ENCODE results near the gene GPR18. TPM values are rescaled to one million over a fixed set of nuclear protein-coding genes. Genes with fewer than 3 reads are reported as not detected.

Gene GPR18, protein sequence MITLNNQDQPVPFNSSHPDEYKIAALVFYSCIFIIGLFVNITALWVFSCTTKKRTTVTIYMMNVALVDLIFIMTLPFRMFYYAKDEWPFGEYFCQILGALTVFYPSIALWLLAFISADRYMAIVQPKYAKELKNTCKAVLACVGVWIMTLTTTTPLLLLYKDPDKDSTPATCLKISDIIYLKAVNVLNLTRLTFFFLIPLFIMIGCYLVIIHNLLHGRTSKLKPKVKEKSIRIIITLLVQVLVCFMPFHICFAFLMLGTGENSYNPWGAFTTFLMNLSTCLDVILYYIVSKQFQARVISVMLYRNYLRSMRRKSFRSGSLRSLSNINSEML
- 1 to 10 TPM in 5 of 8 experiments, under 1 TPM in 3; 0.63 to 9.4 (median 1.1) TPM for total RNA-seq

DNA sequence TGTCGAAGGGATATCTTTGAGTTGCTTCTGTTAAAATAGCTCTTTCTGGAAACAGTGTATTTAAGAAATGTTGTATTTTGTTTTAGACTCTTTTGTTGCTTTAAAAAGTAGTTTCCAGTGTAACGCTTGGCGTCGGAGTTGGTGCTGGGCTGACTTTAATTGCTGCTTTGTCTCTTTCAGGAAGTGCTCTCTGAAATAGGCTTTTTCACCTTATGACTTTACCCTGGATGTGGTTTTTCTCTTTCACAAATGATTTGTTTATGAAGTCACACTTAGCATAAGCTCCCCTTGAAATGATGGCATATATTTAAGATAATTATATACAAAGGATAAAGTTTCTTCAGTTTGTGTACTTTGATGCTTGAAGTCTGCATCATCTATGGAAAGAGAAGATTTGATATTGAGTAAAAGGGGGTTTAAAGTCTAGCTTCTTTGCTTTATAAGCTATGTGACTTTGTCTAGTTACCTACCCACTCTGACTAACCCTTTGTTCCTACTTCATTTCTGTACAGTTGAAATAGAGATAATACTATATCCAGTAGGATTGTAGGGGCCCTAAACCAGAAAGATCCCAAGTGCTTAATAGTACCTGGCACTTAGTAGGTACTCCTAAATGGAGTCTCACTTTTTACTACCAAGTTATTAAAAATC, at the start of gene GPR18:
Gene GPR18, minus strand, starts transcription at position 170 of the 651 bp plus-strand sequence. CDS start 2,507 bp downstream, outside the sequence.
- Histone ChIP-seq H3K4me1 (replicated peaks in 1 of 2) (peaks cover 3 to 9% of the 10 kb centered on the region in 2 donors), H3K4me3 (no peak within 1 kb of the TSS), H3K27ac (no peak within 1 kb of the TSS)
- no peak for ATAC-seq (replicated peaks in 6 of 8)
- in situ Hi-C loops (cut with MboI; ENCODE audit: low pct_unique_long_range_greater_than_20kb in 2 of 9, low sequenced_read_pairs in 9 of 9, unreplicated experiment in 9 of 9), result no loop called here
- WGBS, 10 experiments, result 83 to 100% (median 94%) methylated on average over 1 to 4 of the region's 4 CpGs; no CpG with 5 or more reads in 2 of the 10 experiments

DNA sequence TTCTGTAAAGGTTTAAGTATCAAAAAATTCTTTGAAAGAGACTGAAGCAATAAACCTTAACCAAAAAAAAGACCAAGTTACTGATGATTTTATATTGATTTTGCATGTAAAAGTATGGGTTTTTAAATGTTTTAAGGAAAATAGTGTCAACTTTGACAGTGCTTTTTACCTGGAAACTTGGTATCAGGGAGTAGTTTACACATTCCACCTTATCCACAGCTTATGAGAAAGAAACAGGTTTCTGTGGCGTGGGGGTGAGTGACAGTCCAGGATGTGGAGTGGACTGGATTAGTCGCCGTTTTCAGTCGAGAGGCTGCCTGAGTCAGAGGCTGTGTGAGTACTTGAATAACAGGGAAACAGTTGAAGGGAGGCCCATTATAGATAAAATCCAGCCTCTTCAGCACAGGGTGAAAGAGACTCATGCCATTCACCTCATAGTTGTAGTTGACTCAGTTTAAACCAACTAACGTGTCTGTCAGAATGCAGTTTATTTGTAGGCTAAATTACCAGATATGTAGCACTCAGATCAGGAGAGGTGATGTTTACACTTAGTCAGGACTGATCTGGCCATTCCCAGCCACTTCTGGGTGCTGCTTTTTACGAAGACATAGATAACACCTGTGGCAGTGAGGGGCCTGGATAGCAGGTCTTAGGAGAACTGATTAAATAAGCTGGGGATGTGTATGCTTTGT, 49.6 kb upstream of the GPR18 start:
- H3K27ac ChIP-seq, result no peak overlapping the region
- H3K4me1 ChIP-seq (replicated peaks in 1 of 2), result no peaks in the 10 kb centered on the region
- in situ Hi-C loops (cut with MboI; ENCODE audit: low pct_unique_long_range_greater_than_20kb in 2 of 9, low sequenced_read_pairs in 9 of 9, unreplicated experiment in 9 of 9), result no loop called here
- H3K4me3 ChIP-seq, result no peak overlapping the region
- ATAC-seq (replicated peaks in 6 of 8), result peak in 6 of 8 experiments; percentile 34 to 79 (median 62)
- 32 to 88% (median 71%) methylated on average over 1 to 6 of the region's 6 CpGs; no CpG with 5 or more reads in 2 of the 10 experiments for WGBS, 10 experiments

DNA sequence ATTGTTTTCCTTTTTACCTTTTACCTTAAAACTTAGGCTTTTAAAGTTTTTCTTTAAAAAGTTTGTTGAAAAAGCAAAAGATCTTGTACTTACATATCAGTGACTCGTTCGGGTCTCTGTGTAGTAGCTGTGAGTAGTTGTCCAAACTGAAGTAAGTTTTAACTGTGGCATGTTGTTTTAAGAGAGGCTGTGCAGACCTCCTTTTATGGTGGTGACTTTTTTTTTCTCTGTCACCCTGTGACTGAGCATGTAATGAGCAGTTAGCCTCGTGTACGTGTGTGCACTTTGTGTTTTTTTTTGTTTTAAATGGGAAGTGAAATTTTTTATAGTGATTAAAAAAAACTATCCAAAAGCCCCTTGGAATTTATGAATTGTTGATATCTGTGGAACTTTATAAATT, 49.1 kb upstream of the GPR18 start, which contains the start of gene GPR183:
Gene GPR183, minus strand, starts transcription at position 153 of the 400 bp plus-strand sequence. CDS start 11,254 bp downstream, outside the sequence.
- in situ Hi-C loops (cut with MboI; ENCODE audit: low pct_unique_long_range_greater_than_20kb in 2 of 9, low sequenced_read_pairs in 9 of 9, unreplicated experiment in 9 of 9), result no loop called here
- no peak within 1 kb of the TSS for H3K27ac ChIP-seq
- H3K4me3 ChIP-seq, result no peak within 1 kb of the TSS
- ATAC-seq (replicated peaks in 6 of 8), result peak in 4 of 8 experiments; percentile 19 to 76 (median 58)
- 28 to 73% (median 55%) methylated on average over 2 to 4 of the region's 4 CpGs; no CpG with 5 or more reads in 3 of the 10 experiments for WGBS, 10 experiments
- H3K4me1 ChIP-seq (replicated peaks in 1 of 2), result no peaks in the 10 kb centered on the region

DNA sequence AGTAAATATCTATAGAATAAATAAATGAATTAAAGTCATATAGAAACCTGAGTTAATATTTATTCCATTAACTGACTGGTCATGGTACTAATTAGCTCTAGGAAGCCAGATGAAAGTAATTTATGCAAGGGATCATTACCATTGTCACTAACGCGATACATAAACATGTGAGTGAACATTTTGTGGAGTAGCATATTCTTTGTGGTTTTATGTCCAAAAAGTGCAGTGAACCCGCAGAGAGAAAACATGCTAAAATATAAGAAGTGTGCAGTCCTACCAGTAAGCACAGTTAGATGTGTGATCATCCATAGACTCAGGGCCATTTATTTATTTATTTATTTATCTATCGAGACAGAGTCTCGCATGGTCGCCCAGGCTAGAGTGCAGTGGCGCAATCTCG, 47.4 kb upstream of the GPR18 start:
- 86 to 100% (median 100%) methylated on average over 1 to 8 of the region's 8 CpGs; no CpG with 5 or more reads in 4 of the 10 experiments for WGBS, 10 experiments
- H3K4me1 ChIP-seq (replicated peaks in 1 of 2), result no peaks in the 10 kb centered on the region
- H3K27ac ChIP-seq, result no peak overlapping the region
- H3K4me3 ChIP-seq, result no peak overlapping the region
- in situ Hi-C loops (cut with MboI; ENCODE audit: low pct_unique_long_range_greater_than_20kb in 2 of 9, low sequenced_read_pairs in 9 of 9, unreplicated experiment in 9 of 9), result no loop called here
- ATAC-seq (replicated peaks in 6 of 8), result no peak

DNA sequence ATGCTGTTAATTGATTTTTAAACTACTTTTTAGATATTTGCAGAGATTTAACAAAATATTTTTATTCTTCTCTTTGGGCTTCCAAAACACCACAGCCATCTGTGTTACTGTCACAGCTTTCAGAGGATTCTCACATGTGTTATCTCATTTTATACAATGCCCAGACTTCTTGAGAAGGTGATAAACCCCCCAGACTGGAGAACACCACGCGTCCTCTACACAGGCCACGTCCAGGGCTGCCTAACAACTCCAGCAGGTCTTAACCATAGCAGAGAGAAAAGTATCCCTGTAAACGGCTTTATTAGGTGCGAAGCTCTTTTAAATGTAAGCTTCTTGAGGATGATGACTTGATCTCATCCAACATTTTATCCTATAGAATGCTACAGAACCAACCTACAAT, 47.0 kb upstream of the GPR18 start:
- in situ Hi-C loops (cut with MboI; ENCODE audit: low pct_unique_long_range_greater_than_20kb in 2 of 9, low sequenced_read_pairs in 9 of 9, unreplicated experiment in 9 of 9), result no loop called here
- H3K4me1 ChIP-seq (replicated peaks in 1 of 2), result no peaks in the 10 kb centered on the region
- no peak overlapping the region for H3K4me3 ChIP-seq
- no peak overlapping the region for H3K27ac ChIP-seq
- 76 to 100% (median 100%) methylated on average over 1 to 5 of the region's 5 CpGs; no CpG with 5 or more reads in 2 of the 10 experiments for WGBS, 10 experiments
- no peak for ATAC-seq (replicated peaks in 6 of 8)

DNA sequence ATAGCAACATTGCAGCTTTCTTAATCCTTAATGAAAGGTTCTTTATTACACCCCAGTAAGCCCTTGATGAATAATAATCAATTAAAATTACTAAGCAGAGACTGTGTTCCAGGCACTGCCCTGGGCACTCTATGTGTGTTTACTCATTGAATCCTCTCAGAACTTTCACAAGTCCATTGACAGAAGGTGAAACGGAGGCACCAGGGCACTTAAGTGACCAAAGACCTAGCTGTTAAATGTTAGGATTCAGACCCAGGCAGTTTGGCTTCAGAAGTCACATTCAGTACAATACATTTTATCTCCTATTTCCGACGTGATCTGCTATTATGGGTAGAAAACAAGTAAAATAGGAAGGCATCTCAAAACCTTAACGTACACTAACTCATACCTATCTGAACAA, 46.4 kb upstream of the GPR18 start:
- Histone ChIP-seq H3K4me3 (no peak overlapping the region), H3K4me1 (replicated peaks in 1 of 2) (no peaks in the 10 kb centered on the region), H3K27ac (no peak overlapping the region)
- WGBS, 10 experiments, result 71 to 100% (median 90%) methylated on average over 2 to 4 of the region's 4 CpGs
- ATAC-seq (replicated peaks in 6 of 8), result no peak
- in situ Hi-C loops (cut with MboI; ENCODE audit: low pct_unique_long_range_greater_than_20kb in 2 of 9, low sequenced_read_pairs in 9 of 9, unreplicated experiment in 9 of 9), result no loop called here

DNA sequence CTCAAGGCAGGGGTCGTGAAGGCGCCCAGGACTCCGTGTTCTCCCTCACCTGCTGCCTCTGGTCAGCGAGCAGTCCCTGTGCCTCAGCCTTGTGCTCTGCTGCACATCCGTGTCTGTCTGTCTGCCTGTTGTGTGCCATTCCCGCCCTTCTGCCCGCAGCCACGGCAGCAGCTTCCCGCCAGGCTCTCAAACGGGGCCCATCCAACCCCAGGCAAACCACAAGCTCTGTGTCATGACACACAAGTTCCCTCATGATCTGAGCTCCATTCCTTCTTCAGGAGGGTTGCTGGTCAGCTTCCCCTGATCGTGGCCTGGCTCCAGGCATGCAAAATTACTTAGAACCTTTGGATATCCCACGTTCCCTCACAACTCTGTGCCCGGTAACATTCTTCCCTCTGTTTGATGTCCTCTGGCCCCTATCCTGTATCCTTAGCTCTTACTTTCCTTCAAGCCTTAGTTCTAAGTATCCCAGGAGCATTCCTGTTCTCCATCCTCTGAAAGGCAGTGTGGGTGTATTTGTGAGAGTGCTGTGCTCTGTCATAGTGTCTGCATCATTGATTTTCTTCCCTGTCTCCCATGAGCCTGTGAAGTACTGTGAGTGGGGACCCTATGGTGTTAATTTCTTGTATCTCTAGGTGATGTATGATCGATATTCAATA, 45.8 kb upstream of the GPR18 start:
- ATAC-seq (replicated peaks in 6 of 8), result no peak
- no peaks in the 10 kb centered on the region for H3K4me1 ChIP-seq (replicated peaks in 1 of 2)
- no peak overlapping the region for H3K4me3 ChIP-seq
- in situ Hi-C loops (cut with MboI; ENCODE audit: low pct_unique_long_range_greater_than_20kb in 2 of 9, low sequenced_read_pairs in 9 of 9, unreplicated experiment in 9 of 9), result no loop called here
- 78 to 100% (median 91%) methylated on average over 2 to 13 of the region's 14 CpGs; no CpG with 5 or more reads in 1 of the 10 experiments for WGBS, 10 experiments
- no peak overlapping the region for H3K27ac ChIP-seq

DNA sequence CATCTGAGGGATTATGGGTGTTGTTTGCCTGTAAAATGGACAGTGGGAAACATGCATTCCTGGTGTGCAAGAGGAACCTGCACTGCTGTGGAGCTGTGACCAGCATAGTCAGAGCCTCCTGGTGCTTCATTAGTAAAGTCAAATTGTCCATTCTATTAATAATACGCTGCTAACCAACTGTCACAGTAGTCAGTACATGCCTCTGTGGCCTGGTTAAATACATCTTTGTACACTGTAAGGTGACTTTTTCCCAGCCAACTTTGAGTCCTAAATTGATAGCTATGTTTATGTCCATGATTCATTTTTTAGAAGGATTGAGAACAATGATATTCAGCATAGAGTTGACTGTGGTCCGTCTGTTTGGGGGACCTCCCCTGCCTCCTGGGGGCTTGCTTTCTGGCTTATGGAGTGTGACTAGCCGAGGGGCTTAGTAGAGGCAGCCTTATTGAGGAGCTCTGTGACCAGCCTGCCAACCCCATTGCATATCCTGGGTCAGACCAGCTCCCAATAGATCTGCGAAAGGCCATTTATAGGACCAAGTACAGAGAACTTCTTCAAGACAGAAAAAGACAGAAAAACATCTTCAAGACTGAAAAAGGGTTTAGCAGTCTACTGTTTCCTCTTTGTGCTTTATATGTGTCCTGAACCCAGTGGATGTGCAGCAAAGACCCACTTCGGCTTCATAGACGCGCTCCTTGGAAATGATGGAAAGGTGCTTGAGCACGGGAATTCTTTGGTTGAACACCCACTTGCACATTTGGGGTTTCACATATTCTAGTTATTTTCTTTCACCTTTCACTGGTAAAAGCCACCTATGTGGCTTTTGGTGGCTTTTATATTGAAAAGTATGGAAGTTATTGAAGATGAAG, 44.7 kb upstream of the GPR18 start:
- ATAC-seq (replicated peaks in 6 of 8), result no peak
- no peaks in the 10 kb centered on the region for H3K4me1 ChIP-seq (replicated peaks in 1 of 2)
- H3K27ac ChIP-seq, result no peak overlapping the region
- in situ Hi-C loops (cut with MboI; ENCODE audit: low pct_unique_long_range_greater_than_20kb in 2 of 9, low sequenced_read_pairs in 9 of 9, unreplicated experiment in 9 of 9), result no loop called here
- H3K4me3 ChIP-seq, result no peak overlapping the region
- WGBS, 10 experiments, result 75 to 100% (median 96%) methylated on average over 1 to 7 of the region's 8 CpGs; no CpG with 5 or more reads in 2 of the 10 experiments

DNA sequence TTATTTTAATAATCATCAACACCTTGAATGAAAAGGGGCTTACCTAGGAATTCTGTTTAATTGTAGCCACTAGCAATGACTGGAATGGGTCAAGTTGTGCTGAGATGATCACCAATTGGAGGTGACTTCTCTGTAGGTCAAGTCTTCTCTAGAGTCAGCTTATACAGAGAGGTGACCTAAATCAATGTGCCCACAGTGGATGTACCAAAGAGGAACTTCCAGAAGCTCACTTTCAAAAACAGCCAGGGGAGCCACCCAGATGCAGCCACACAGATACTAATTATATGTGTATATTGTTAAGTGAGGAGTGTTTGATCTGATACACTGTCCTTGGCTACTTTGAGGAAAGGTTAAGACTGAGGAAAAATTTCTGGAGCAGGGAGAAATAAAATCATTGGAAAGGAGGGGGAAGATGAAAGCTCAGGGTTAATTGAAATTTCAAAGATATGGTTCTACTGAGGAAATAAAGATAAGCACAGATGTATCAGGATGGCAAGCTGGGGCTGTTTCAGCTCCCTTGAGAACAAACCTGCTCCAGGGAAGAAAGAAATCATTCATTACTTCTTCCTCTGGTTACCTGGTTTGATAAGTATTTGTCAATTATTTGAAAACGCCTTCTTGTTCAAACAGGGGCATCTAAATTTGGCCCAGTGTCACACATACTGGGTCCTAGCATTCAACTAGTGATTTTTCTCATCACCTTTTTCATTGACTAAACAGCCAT, 43.9 kb upstream of the GPR18 start:
- no peak overlapping the region for H3K4me3 ChIP-seq
- no peak for ATAC-seq (replicated peaks in 6 of 8)
- no peaks in the 10 kb centered on the region for H3K4me1 ChIP-seq (replicated peaks in 1 of 2)
- 78 to 100% (median 89%) methylated on average over 1 of the region's 1 CpG; no CpG with 5 or more reads in 1 of the 10 experiments for WGBS, 10 experiments
- in situ Hi-C loops (cut with MboI; ENCODE audit: low pct_unique_long_range_greater_than_20kb in 2 of 9, low sequenced_read_pairs in 9 of 9, unreplicated experiment in 9 of 9), result no loop called here
- no peak overlapping the region for H3K27ac ChIP-seq

DNA sequence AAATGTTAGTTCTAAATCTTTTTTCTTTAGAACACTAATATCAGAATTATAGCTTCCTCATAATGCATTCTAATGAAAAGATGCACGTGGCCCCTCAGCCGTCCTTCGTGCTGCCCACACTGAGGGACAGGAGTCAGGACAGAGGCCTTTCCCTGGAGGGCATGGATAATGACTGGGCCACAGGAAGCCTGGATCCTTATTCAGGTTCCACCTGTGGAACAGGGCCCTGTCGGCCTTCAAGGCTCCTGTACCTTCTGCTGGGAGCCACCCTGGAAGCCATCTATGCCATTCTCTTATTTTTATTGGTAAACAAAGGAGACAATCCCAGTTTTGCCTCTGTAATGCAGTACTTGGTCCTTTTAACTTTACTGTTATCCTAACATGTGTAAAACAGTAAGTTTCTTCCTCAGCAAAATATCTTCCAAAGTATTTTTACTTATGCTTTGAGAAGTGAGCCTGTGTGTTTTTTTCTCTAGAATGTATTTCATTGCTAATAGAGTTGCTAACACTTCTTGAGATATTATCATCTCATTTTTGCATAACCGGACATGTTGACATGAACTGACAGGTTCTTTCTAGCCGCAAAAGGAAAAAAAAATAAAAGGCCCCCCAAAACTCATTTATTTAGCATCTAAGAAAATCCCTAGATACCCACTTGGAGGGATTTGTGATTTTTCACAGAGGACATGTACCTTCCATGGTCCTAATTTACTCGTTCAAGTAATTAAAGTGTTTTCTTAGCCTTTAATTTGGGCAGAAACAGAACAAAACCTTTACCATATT, 43.1 kb upstream of the GPR18 start:
- Histone ChIP-seq H3K4me1 (replicated peaks in 1 of 2) (no peaks in the 10 kb centered on the region), H3K27ac (no peak overlapping the region), H3K4me3 (no peak overlapping the region)
- in situ Hi-C loops (cut with MboI; ENCODE audit: low pct_unique_long_range_greater_than_20kb in 2 of 9, low sequenced_read_pairs in 9 of 9, unreplicated experiment in 9 of 9), result no loop called here
- 80 to 99% (median 90%) methylated on average over 2 to 7 of the region's 7 CpGs for WGBS, 10 experiments
- no peak for ATAC-seq (replicated peaks in 6 of 8)

DNA sequence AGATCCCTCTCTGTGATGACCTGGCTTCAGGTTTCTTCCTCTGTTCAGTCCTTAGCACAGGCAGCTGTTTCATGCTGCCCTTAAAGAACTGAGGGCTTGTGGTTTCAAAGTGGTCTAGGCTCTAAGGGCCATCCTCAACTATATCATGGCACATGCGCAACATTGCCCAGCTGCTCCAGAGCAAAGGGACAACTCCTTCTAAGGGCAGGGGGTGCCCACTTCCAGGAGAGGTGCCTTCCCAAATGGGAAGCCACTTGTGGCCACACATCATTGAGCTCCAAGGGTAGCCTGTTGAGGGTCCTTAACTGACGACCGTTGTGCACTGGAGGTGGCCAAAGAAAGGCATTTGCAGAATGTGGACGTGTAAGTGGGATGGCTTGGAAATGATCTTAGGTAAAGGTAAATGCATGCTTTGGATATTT, 41.8 kb upstream of the GPR18 start:
- no peak for ATAC-seq (replicated peaks in 6 of 8)
- no peak overlapping the region for H3K27ac ChIP-seq
- in situ Hi-C loops (cut with MboI; ENCODE audit: low pct_unique_long_range_greater_than_20kb in 2 of 9, low sequenced_read_pairs in 9 of 9, unreplicated experiment in 9 of 9), result no loop called here
- no peaks in the 10 kb centered on the region for H3K4me1 ChIP-seq (replicated peaks in 1 of 2)
- no peak overlapping the region for H3K4me3 ChIP-seq
- WGBS, 10 experiments, result 80 to 100% (median 92%) methylated on average over 1 to 3 of the region's 4 CpGs; no CpG with 5 or more reads in 5 of the 10 experiments
